AG08396 (cell line): Measurements from ENCODE around the gene BPTF.
"Not testable (repeated sequence)": the region's sequence is repeated elsewhere in the genome, so short reads cannot be mapped to it uniquely, and the experiment has no call there.

Experiments
- DNase-seq: peaks from one replicate; pipeline ENCODE4 v3.0.0; 2012; ENCODE audit warnings: low spot score, mixed read lengths

The BPTF gene

GRCh38 chr17:67891481-67892119 is 66.3 kb downstream of the BPTF start:
- peak; percentile 16 for DNase-seq

DNA sequence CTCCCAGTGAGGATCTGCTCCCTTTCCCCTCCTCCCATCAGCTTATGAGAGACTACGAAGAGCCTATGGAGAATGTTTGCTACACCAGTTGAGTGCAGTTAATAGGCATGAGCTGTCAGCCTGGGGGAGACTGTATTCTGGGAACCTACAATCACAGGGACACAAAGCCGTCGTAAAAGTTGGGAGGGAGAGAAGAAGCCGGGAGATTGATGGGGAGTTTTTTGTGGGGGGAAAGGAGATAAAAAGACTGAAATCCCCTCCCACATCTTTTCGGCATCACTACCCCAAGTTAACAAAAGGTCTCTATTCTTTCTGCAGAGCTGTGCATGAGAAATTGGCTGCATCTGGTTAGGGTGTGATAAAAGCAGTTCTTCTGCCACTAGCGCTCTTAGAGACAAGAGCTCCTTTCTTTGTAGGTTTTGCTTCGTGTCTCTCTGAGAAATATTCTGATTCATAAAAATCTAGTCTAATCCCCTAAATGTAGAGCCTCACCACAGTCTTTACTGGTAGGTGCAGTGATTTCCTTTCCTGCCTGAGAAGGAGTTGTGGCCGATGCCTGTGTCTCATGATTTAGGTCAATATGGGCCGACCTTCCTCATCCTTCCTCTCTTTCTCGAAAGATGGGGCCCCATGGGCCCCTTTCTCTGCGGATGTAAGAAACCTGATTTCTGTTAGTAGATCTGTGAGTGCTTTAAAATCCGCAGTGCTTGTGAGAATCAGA is 77.4 kb downstream of the BPTF start:
- no peak for DNase-seq

- DNase-seq = not testable (repeated sequence)
Observed at GRCh38 chr17:67905298-67905697, 80.0 kb downstream of the BPTF start.

DNA sequence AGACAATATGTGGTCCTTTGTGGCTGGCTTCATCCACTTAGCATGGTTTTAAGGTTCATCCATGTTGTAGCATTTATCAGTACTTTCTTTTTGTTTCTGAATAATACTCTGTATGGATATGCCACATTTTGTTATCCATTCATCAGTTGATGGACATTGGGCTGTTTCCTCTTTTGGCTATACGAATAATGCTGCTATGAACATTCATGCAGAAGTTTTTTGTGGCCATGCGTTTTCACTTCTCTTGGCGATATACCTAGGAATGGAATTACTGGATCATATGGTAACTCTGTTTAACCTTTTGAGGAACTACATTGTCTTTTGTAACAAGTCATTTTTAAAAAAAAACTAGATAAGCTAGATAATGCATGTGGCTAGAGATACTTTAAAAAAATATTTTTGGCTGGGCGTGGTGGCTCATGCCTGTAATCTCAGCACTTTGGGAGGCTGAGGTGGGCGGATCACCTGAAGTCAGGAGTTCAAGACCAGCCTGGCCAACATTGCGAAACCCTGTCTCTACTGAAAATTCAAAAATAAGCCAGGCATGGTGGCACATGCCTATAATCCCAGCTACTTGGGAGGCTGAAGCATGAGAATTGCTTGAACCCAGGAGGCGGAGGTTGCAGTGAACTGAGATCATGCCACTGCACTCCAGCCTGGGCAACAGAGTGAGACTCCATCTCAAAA is 85.0 kb downstream of the BPTF start:
- DNase-seq = not testable (repeated sequence)

- no peak for DNase-seq
Observed at GRCh38 chr17:67911059-67911782, 85.9 kb downstream of the BPTF start.

GRCh38 chr17:67912088-67912487 is 86.8 kb downstream of the BPTF start:
- no peak for DNase-seq

DNA sequence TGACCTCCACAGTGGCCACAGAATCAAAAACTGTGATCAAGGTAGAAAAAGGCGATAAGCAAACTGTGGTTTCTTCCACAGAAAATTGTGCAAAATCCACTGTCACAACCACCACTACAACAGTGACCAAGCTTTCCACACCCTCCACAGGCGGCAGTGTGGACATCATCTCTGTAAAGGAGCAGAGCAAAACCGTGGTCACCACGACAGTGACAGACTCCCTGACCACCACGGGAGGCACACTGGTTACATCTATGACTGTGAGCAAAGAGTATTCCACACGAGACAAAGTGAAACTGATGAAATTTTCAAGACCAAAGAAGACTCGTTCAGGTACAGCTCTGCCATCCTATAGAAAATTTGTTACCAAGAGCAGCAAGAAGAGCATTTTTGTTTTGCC is 87.4 kb downstream of the BPTF start:
- no peak for DNase-seq

DNA sequence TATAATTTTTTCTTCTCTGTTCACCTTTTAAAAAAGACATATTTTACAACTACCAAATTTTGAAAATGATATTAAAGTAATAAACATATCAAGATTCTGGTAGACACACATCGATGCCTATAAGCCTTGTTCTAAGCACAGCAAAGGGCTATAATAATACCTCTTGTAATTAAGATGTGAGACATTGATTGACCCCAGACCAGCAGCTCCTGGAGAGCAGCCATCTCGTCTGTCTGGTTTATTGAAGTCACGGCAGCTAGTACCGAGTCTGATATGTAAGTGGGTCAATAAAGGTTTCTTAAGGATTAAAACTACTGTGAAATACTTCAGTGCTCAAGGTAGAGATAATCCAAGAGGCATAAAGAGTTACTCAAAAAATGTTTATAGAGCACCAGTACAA is 94.9 kb downstream of the BPTF start:
- no peak for DNase-seq

DNA sequence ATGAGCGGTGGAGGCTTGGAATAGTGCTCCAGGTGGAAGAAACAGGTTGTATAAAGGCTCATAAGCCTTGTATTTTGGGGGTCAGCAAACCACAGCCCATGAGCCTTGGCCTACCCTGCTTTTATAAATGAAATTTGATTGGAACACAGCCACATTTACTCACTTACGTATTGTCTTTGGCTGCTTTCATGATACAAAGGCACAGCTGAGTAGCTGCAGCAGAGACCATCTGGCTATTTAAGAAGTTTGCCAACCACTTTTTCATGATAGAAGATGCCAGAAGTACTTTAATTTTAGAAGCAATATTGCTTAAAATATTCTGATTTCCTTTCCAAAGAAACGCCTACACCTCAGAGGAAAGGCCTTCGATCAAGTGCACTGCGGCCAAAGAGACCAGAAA is 97.2 kb downstream of the BPTF start:
- DNase-seq = no peak

DNA sequence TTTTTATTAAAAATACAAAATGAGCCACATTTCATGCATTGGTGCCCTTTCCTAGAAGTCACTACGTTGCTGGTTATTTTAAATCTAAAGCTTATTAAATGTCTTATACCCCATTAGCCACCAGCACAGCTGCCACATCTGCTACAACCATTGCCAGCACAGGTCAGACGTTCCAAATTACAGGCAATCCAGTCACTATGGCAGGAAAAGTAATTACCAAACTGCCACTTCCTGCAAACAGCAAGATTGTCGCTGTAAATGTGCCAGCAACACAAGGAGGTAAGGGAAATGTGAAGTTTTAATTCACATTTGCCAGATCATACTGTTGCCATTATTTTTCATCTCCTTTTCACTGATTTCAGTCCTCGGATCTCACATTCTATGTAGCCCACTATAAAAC is 103.5 kb downstream of the BPTF start:
- not testable (repeated sequence) for DNase-seq

- no peak for DNase-seq
Observed at GRCh38 chr17:67931227-67931626, 105.9 kb downstream of the BPTF start.

DNA sequence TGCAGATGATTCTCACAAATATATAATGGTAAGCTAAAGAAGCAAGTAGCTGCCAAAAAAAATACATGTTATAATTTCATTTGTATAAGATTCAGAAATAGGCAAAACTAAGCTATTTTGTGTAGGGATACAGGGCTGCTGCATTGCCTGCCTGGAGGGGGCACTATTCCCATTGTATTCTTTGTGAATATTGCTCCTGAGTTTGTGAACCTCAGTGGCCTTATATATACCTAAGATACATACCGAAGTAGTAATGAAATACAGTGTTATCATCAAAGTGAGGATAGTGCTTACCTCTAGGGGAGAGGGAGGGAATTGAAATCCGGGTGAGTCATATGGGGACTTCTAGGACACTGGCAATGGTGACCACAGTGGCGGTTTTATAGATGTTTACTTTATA is 117.5 kb downstream of the BPTF start:
- DNase-seq = no peak

DNA sequence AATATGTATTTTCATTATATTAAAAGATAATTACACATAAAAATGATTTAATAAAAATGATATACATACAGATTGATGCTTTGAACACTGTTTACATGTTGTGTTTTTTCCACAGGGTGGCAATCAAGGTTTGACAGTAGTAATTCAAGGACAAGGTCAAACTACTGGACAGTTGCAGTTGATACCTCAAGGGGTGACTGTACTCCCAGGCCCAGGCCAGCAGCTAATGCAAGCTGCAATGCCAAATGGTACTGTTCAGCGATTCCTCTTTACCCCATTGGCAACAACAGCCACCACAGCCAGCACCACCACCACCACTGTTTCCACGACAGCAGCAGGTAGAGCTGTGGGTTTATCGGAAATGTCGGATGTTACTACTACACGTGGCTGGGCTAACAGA is 118.7 kb downstream of the BPTF start:
- no peak for DNase-seq

DNA sequence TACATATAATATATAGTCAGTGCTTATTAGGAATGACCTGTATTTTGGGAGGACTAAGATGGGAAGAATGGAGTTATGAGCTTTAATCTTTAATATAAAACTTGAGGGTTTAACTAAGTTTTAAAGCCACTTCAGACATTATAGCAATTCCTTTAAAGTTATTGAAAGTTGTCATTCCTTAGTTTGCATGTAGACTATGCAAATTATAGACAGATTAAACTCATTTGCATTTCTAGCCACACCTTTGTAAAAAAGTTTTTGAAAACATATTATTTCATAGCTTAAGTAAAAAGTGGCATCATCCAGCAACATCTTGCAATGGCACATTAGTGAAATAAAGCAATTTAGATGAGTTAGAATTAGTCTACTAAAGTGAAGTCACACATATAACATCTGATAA is 121.2 kb downstream of the BPTF start:
- DNase-seq = no peak

DNA sequence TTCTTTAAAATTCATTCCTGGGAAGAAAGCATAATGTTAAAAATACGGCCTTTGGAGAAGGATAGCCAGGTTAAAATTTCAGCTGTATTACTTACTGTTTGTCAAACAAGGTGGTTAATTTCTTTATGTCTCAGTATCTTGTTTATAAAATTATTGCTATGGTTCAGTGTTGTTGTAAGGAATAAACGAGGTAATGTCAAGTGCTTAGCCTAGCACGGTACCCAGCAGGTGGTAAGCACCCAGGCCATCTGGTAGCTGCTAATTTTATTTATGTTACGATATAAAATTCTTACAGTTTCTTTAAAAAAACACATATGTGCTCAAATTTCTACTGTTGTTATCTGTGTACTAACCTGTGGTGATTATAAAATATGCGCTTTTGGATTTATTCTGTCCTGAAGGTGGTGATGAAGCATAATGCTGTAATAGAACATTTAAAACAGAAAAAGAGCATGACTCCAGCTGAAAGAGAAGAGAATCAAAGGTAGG is 122.1 kb downstream of the BPTF start:
- no peak for DNase-seq

DNA sequence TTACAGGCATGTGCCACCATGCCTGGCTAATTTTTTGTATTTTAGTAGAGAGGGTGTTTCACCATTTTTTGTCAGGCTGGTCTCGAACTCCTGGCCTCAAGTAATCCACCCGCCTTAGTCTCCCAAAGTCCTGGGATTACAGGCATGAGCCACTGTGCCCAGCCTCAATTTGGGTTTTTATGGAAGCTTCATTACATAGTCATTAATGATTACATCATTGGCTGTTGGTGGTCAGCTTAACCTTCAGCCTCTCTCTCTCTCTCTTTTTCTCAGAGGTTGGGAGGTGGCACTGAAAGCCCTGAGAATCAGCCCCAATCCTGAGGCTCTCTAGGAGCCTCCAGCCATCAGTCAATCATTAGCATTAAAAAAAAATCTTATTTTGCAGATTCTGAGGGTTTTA is 125.6 kb downstream of the BPTF start:
- no peak for DNase-seq

DNA sequence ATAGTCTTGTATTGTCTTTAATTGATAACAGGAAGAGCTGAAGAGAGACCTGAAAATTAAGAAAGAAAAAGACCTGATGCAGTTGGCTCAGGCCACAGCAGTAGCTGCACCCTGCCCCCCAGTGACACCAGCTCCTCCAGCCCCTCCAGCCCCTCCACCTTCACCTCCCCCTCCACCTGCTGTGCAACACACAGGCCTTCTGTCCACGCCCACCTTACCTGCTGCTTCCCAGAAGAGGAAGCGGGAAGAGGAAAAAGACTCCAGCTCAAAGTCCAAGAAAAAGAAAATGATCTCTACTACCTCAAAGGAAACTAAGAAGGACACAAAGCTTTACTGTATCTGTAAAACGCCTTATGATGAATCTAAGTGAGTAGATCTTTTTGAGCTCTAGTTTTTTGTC is 134.2 kb downstream of the BPTF start:
- no peak for DNase-seq

DNA sequence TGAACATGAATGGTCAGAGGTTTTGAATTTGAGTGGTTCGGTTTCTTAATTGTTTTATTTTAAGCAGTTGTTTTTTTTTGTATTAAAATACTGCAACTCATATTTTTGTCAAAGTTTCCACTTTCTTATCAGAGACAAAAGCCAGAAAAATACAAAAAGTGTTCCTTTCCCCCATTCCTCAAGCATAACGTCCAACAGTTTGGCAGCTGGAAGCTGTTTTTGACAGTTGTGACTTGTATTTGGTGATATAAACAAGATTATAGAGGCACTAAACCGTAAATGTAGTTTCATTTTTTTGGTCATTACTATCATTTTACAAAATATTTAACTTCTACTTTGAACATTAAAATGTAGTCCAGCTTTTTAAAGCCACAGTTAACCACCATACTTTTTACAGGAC is 135.0 kb downstream of the BPTF start:
- DNase-seq = not testable (repeated sequence)

- DNase-seq = not testable (repeated sequence)
Observed at GRCh38 chr17:67962156-67962555, 136.9 kb downstream of the BPTF start.

DNA sequence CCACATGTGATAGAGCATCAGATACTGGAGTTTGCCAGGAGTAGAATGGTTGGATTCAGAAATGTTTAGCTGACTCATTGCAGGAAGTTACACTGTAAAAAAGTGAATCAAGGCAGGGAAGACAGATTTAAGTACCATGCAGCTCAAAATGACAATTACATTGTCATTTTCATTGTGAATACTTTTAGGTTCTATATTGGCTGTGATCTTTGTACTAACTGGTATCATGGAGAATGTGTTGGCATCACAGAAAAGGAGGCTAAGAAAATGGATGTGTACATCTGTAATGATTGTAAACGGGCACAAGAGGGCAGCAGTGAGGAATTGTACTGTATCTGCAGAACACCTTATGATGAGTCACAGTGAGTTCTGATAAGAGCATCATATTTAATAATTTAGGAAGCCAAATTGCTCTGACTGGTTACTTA is 137.9 kb downstream of the BPTF start:
- peak; percentile 23 for DNase-seq

DNA sequence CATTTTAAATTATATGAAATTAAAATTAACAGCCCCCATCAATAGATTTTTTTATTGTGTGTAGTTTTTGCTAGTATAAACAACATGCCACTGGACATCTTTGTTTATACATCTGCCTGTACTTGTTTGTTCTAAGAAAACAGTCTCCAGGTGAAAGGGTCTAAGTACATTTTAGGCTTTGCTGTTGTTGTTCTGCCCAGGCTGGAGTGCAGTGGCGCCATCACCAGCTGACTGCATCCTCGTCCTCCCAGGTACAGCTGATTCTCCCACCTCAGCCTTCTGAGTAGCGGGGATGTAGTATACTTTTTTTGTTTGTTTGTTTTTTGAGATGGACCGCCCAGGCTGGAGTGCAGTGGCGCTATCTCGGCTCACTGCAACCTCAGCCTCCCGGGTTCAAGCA is 145.5 kb downstream of the BPTF start:
- no peak for DNase-seq

- DNase-seq = no peak
Observed at GRCh38 chr17:67974185-67974584, 148.9 kb downstream of the BPTF start.
